ENCODE measurements around the gene RAB9B. TPM values are rescaled to one million over a fixed set of nuclear protein-coding genes. Genes with fewer than 3 reads are reported as not detected.
A peak's percentile ranks its signal among the peaks of the same experiment; 100 is the strongest.

The RAB9B gene
- total RNA-seq, 1 experiment from 2014 or later, result 0.31 TPM

- no peak overlapping the region for H3K4me3 Mint-ChIP-seq
Measured at GRCh38 chrX:103782640-103783039, 49.4 kb downstream of the RAB9B start.

More at GRCh38 chrX:103782640-103783039, 49.4 kb downstream of the RAB9B start:
- Histone ChIP-seq H3K9ac (ENCODE audit: extremely low read depth, insufficient read length, low read length) (no peak overlapping the region), H3K4ac (ENCODE audit: low read depth, low read length) (no peak overlapping the region), H3K56ac (ENCODE audit: insufficient read length, low read depth, low read length) (no peak overlapping the region), H2BK120ac (ENCODE audit: low read depth, low read length, poor library complexity, severe bottlenecking) (no peak overlapping the region), H2AK5ac (ENCODE audit: insufficient read length, low read length) (no peak overlapping the region), H2BK20ac (ENCODE audit: low read depth, low read length, poor library complexity, severe bottlenecking) (no peak overlapping the region), H3K14ac (ENCODE audit: insufficient read depth, low read length) (no peak overlapping the region), H3K23me2 (ENCODE audit: insufficient read length, low read depth, low read length, poor library complexity, severe bottlenecking) (no peaks in the 10 kb centered on the region), H3K27ac (ENCODE audit: insufficient read length, low read depth, low read length) (no peak overlapping the region), H3K4me1 (ENCODE audit: insufficient read depth, low read length) (no peaks in the 10 kb centered on the region), H4K20me1 (ENCODE audit: control insufficient read depth, insufficient read depth, insufficient read length) (no peaks in the 10 kb centered on the region), H3K27me3 (ENCODE audit: insufficient read depth, low read length) (no peaks in the 10 kb centered on the region), H4K91ac (ENCODE audit: insufficient read length, low read depth, low read length) (no peak overlapping the region), H2BK5ac (ENCODE audit: insufficient read length, low read length) (no peak overlapping the region), H4K5ac (ENCODE audit: insufficient read length, low read depth, low read length) (no peak overlapping the region), H2BK15ac (ENCODE audit: low read depth, low read length) (no peak overlapping the region), H3T11ph (ENCODE audit: low read length) (no peak overlapping the region), H3K79me2 (ENCODE audit: insufficient read depth, low read length) (no peaks in the 10 kb centered on the region), H3K18ac (ENCODE audit: insufficient read length, low read depth, low read length) (no peak overlapping the region), H3K4me2 (ENCODE audit: insufficient read depth, insufficient read length, low read length) (no peak overlapping the region), H3K79me1 (ENCODE audit: insufficient read depth, low read depth, low read length, poor library complexity, severe bottlenecking) (no peaks in the 10 kb centered on the region), H2BK12ac (ENCODE audit: insufficient read length, low read depth, low read length) (no peak overlapping the region), H3K9me3 (ENCODE audit: control insufficient read depth, low read depth, low read length) (no peaks in the 10 kb centered on the region), H3K23ac (ENCODE audit: insufficient read length, low read depth, low read length) (no peak overlapping the region), H4K8ac (replicated peaks; ENCODE audit: insufficient read length, low read depth, low read length) (no peak overlapping the region), H2AFZ (ENCODE audit: low read length) (no peak overlapping the region)
- Mint-ChIP-seq H3K27me3 (ENCODE audit: low read depth) (no peaks in the 10 kb centered on the region), H3K9me3 (peaks cover 0 to 13% of the 10 kb centered on the region in 2 experiments; a peak in 1 of 5 replicates), H3K4me1 (no peaks in the 10 kb centered on the region), H3K27ac (peak overlapping the region in 1 of 3 experiments; percentile 32; a peak in 1 of 7 replicates), H3K36me3 (ENCODE audit: insufficient read depth in 1 of 3, low read depth in 3 of 3) (peaks cover 50 to 92% (median 67%) of the 10 kb centered on the region in 3 experiments)
- no peak for TF ChIP-seq CTCF (conservative IDR thresholded peaks at IDR 0.05)
- DNase-seq, result peak; percentile 17
- WGBS (ENCODE audit: extremely low coverage, insufficient read length, low lambda C conversion rate), result no CpG with 5 or more reads among the region's 3 CpGs
